Stimulated activated effector memory CD8-positive, alpha-beta T cell treated with anti-CD3 and anti-CD28 coated beads, Interleukin-12 subunit alpha, Interleukin-12 subunit beta, amount 100 ng/mL, for 72 hours (primary cell): ENCODE results near the gene ANKFN1.
"Not testable (repeated sequence)": the region's sequence is repeated elsewhere in the genome, so short reads cannot be mapped to it uniquely, and the experiment has no call there.

Experiments
- ATAC-seq: fragments of 150-1000 bp; cut with Tn5 transposase; 2 replicates; pipeline ENCODE4 v1.10.0; 2021
- DNase-seq, 2 donors: peaks; one replicate each; pipeline ENCODE4 v3.0.0; 2021 to 2022; ENCODE audit warnings: low spot score in 2 of 2
- H3K27ac Mint-ChIP-seq: one replicate; pipeline ENCODE4 v1.8.0; 2022; ENCODE audit warnings: mild to moderate bottlenecking, mixed read lengths
- H3K36me3 Mint-ChIP-seq: one replicate; pipeline ENCODE4 v1.8.0; 2022; ENCODE audit warnings: mild to moderate bottlenecking, mixed read lengths
- H3K4me1 Mint-ChIP-seq: one replicate; pipeline ENCODE4 v1.8.0; 2022; ENCODE audit warnings: mixed read lengths
- H3K4me3 Mint-ChIP-seq: one replicate; pipeline ENCODE4 v1.8.0; 2022; ENCODE audit warnings: mild to moderate bottlenecking, mixed read lengths
- H3K9me3 Mint-ChIP-seq: one replicate; pipeline ENCODE4 v1.8.0; 2022; ENCODE audit warnings: mixed read lengths

ANKFN1 gene

GRCh38 chr17:56284482-56284881, 131.2 kb downstream of the ANKFN1 start:
- H3K4me3 Mint-ChIP-seq = no peak overlapping the region
- H3K27ac Mint-ChIP-seq = no peak overlapping the region
- no peaks in the 10 kb centered on the region for H3K9me3 Mint-ChIP-seq
- no peak for ATAC-seq
- no peaks in the 10 kb centered on the region for H3K4me1 Mint-ChIP-seq
- peak in 1 of 2 donors; percentile 10 for DNase-seq
- H3K36me3 Mint-ChIP-seq = no peaks in the 10 kb centered on the region

GRCh38 chr17:56288786-56289185, 135.5 kb downstream of the ANKFN1 start:
- H3K9me3 Mint-ChIP-seq, DNase-seq, H3K36me3 Mint-ChIP-seq, H3K4me3 Mint-ChIP-seq, ATAC-seq, H3K4me1 Mint-ChIP-seq, H3K27ac Mint-ChIP-seq: not testable (repeated sequence)

GRCh38 chr17:56289321-56289720, 136.0 kb downstream of the ANKFN1 start:
- H3K4me3 Mint-ChIP-seq = no peak overlapping the region
- DNase-seq = no peak
- peaks cover 7% of the 10 kb centered on the region for H3K4me1 Mint-ChIP-seq
- peaks cover 2% of the 10 kb centered on the region for H3K9me3 Mint-ChIP-seq
- H3K36me3 Mint-ChIP-seq = no peaks in the 10 kb centered on the region
- no peak overlapping the region for H3K27ac Mint-ChIP-seq
- no peak for ATAC-seq

GRCh38 chr17:56290101-56290801, 137.0 kb downstream of the ANKFN1 start:
- ATAC-seq = no peak
- no peak for DNase-seq
- peak overlapping the region; percentile 1 for H3K27ac Mint-ChIP-seq
- H3K9me3 Mint-ChIP-seq = peaks cover 2% of the 10 kb centered on the region
- no peaks in the 10 kb centered on the region for H3K36me3 Mint-ChIP-seq
- H3K4me1 Mint-ChIP-seq = peaks cover 7% of the 10 kb centered on the region
- peak overlapping the region; percentile 1 for H3K4me3 Mint-ChIP-seq

GRCh38 chr17:56290802-56291118, 137.5 kb downstream of the ANKFN1 start:
- H3K4me3 Mint-ChIP-seq = peak overlapping the region; percentile 1
- H3K4me1 Mint-ChIP-seq = peaks cover 7% of the 10 kb centered on the region
- peaks cover 2% of the 10 kb centered on the region for H3K9me3 Mint-ChIP-seq
- H3K27ac Mint-ChIP-seq = peak overlapping the region; percentile 1
- ATAC-seq (no peak), DNase-seq (no peak)
- no peaks in the 10 kb centered on the region for H3K36me3 Mint-ChIP-seq

- peaks cover 7% of the 10 kb centered on the region for H3K4me1 Mint-ChIP-seq
- no peaks in the 10 kb centered on the region for H3K36me3 Mint-ChIP-seq
- no peak for ATAC-seq
- H3K27ac Mint-ChIP-seq = no peak overlapping the region
- H3K4me3 Mint-ChIP-seq = no peak overlapping the region
- H3K9me3 Mint-ChIP-seq = peaks cover 2% of the 10 kb centered on the region
- DNase-seq = no peak
Measured at GRCh38 chr17:56291226-56291805, 138.0 kb downstream of the ANKFN1 start.

- H3K4me1 Mint-ChIP-seq = peaks cover 11% of the 10 kb centered on the region
- DNase-seq (no peak), ATAC-seq (no peak)
- H3K36me3 Mint-ChIP-seq = no peaks in the 10 kb centered on the region
- peaks cover 2% of the 10 kb centered on the region for H3K9me3 Mint-ChIP-seq
- no peak overlapping the region for H3K27ac Mint-ChIP-seq
- H3K4me3 Mint-ChIP-seq = no peak overlapping the region
Measured at GRCh38 chr17:56292010-56292409, 138.7 kb downstream of the ANKFN1 start.

GRCh38 chr17:56292578-56292977, 139.3 kb downstream of the ANKFN1 start:
- DNase-seq (no peak), ATAC-seq (peak; percentile 54)
- no peaks in the 10 kb centered on the region for H3K36me3 Mint-ChIP-seq
- no peak overlapping the region for H3K27ac Mint-ChIP-seq
- peaks cover 2% of the 10 kb centered on the region for H3K9me3 Mint-ChIP-seq
- H3K4me3 Mint-ChIP-seq = no peak overlapping the region
- H3K4me1 Mint-ChIP-seq = peaks cover 17% of the 10 kb centered on the region

GRCh38 chr17:56297184-56297583, 143.9 kb downstream of the ANKFN1 start:
- no peaks in the 10 kb centered on the region for H3K36me3 Mint-ChIP-seq
- DNase-seq (no peak), ATAC-seq (peak; percentile 64)
- no peak overlapping the region for H3K27ac Mint-ChIP-seq
- peaks cover 10% of the 10 kb centered on the region for H3K4me1 Mint-ChIP-seq
- H3K9me3 Mint-ChIP-seq = no peaks in the 10 kb centered on the region
- no peak overlapping the region for H3K4me3 Mint-ChIP-seq

GRCh38 chr17:56298846-56299245, 145.6 kb downstream of the ANKFN1 start:
- DNase-seq (no peak), ATAC-seq (no peak)
- H3K4me1 Mint-ChIP-seq = peaks cover 10% of the 10 kb centered on the region
- H3K9me3 Mint-ChIP-seq = no peaks in the 10 kb centered on the region
- no peak overlapping the region for H3K27ac Mint-ChIP-seq
- no peak overlapping the region for H3K4me3 Mint-ChIP-seq
- H3K36me3 Mint-ChIP-seq = no peaks in the 10 kb centered on the region

GRCh38 chr17:56300144-56300543, 146.9 kb downstream of the ANKFN1 start:
- DNase-seq = no peak
- Mint-ChIP-seq H3K36me3 (no peaks in the 10 kb centered on the region), H3K27ac (no peak overlapping the region), H3K9me3 (no peaks in the 10 kb centered on the region), H3K4me3 (no peak overlapping the region), H3K4me1 (peaks cover 10% of the 10 kb centered on the region)
- ATAC-seq = no peak

- H3K4me1 Mint-ChIP-seq = no peaks in the 10 kb centered on the region
- H3K36me3 Mint-ChIP-seq = no peaks in the 10 kb centered on the region
- no peaks in the 10 kb centered on the region for H3K9me3 Mint-ChIP-seq
- no peak overlapping the region for H3K4me3 Mint-ChIP-seq
- no peak for ATAC-seq
- no peak for DNase-seq
- no peak overlapping the region for H3K27ac Mint-ChIP-seq
Measured at GRCh38 chr17:56305007-56305406, 151.7 kb downstream of the ANKFN1 start.

GRCh38 chr17:56309897-56310296, 156.6 kb downstream of the ANKFN1 start:
- ATAC-seq (no peak), DNase-seq (no peak)
- no peaks in the 10 kb centered on the region for H3K36me3 Mint-ChIP-seq
- no peaks in the 10 kb centered on the region for H3K4me1 Mint-ChIP-seq
- no peak overlapping the region for H3K4me3 Mint-ChIP-seq
- H3K9me3 Mint-ChIP-seq = no peaks in the 10 kb centered on the region
- H3K27ac Mint-ChIP-seq = no peak overlapping the region

- DNase-seq (no peak), ATAC-seq (no peak)
- Mint-ChIP-seq H3K4me1 (no peaks in the 10 kb centered on the region), H3K4me3 (no peak overlapping the region), H3K27ac (no peak overlapping the region), H3K36me3 (no peaks in the 10 kb centered on the region), H3K9me3 (no peaks in the 10 kb centered on the region)
Measured at GRCh38 chr17:56310782-56311181, 157.5 kb downstream of the ANKFN1 start.

GRCh38 chr17:56313201-56313600, 159.9 kb downstream of the ANKFN1 start:
- DNase-seq = no peak
- Mint-ChIP-seq H3K4me3 (no peak overlapping the region), H3K9me3 (no peaks in the 10 kb centered on the region), H3K4me1 (no peaks in the 10 kb centered on the region), H3K36me3 (no peaks in the 10 kb centered on the region), H3K27ac (no peak overlapping the region)
- ATAC-seq = no peak

- Mint-ChIP-seq H3K9me3 (no peaks in the 10 kb centered on the region), H3K4me1 (no peaks in the 10 kb centered on the region), H3K4me3 (no peak overlapping the region), H3K27ac (no peak overlapping the region), H3K36me3 (no peaks in the 10 kb centered on the region)
- DNase-seq (no peak), ATAC-seq (no peak)
Measured at GRCh38 chr17:56314026-56314425, 160.8 kb downstream of the ANKFN1 start.
